Natural killer cell (primary cell): ENCODE data around the gene LRRC32. TPM values are rescaled to one million over a fixed set of nuclear protein-coding genes. Genes with fewer than 3 reads are reported as not detected.
A peak's percentile ranks its signal among the peaks of the same experiment; 100 is the strongest.

ENCODE experiments used
- ATAC-seq, 3 donors: fragments of 150-1000 bp in 2 of 3; fragments of 200-7000 bp in 1 of 3; cut with Tn5 transposase; 1 replicate in 1 of 3; 2 replicates in 2 of 3; pipeline ENCODE4 v1.10.0; 2021; ENCODE audit warnings: mild to moderate bottlenecking in 2 of 3, moderate library complexity in 2 of 3
- DNase-seq, 2 donors: peaks; one replicate each; pipeline versions ENCODE4 v3.0.0 to v3.0.0-alpha.2; 2013 to 2021; ENCODE audit warnings: mixed read lengths in 1 of 2
- H3K27ac ChIP-seq: one replicate; pipeline ENCODE4 v1.5.1; 2013; ENCODE audit warnings: mild to moderate bottlenecking, low read length
- H3K27me3 ChIP-seq: one replicate; pipeline ENCODE4 v1.6.1; 2013; ENCODE audit warnings: low read length; ENCODE audit not compliant: control insufficient read depth, insufficient read depth
- H3K36me3 ChIP-seq: one replicate; pipeline ENCODE4 v1.6.1; 2013; ENCODE audit warnings: low read length; ENCODE audit not compliant: control insufficient read depth, insufficient read depth
- H3K4me1 ChIP-seq: one replicate; pipeline ENCODE4 v1.6.1; 2013; ENCODE audit warnings: low read length; ENCODE audit not compliant: control insufficient read depth, insufficient read depth
- H3K4me3 ChIP-seq: one replicate; pipeline ENCODE4 v1.5.1; 2013; ENCODE audit warnings: low read length
- H3K9me3 ChIP-seq: one replicate; pipeline ENCODE4 v1.6.1; 2013; ENCODE audit warnings: low read length; ENCODE audit not compliant: control insufficient read depth, insufficient read depth
- H3K27ac Mint-ChIP-seq, 2 donors: one replicate each; pipeline ENCODE4 v1.8.0; 2022; ENCODE audit warnings: mild to moderate bottlenecking in 2 of 2, mixed read lengths in 2 of 2, moderate library complexity in 1 of 2
- H3K27me3 Mint-ChIP-seq, 2 donors: one replicate each; pipeline ENCODE4 v1.8.0; 2022; ENCODE audit warnings: low read depth in 2 of 2, mixed read lengths in 2 of 2
- H3K36me3 Mint-ChIP-seq: one replicate; pipeline ENCODE4 v1.8.0; 2022; ENCODE audit warnings: mixed read lengths
- H3K4me1 Mint-ChIP-seq, 2 donors: one replicate each; pipeline ENCODE4 v1.8.0; 2022; ENCODE audit warnings: mixed read lengths in 2 of 2
- H3K4me3 Mint-ChIP-seq: one replicate; pipeline ENCODE4 v1.8.0; 2022; ENCODE audit warnings: mild to moderate bottlenecking, moderate library complexity, mixed read lengths
- H3K9me3 Mint-ChIP-seq, 2 donors: one replicate each; pipeline ENCODE4 v1.8.0; 2022; ENCODE audit warnings: mixed read lengths in 2 of 2
- CTCF ChIP-seq: fragments of 200-600 bp; IDR thresholded peaks from one replicate; pipeline ENCODE4 v1.8.0; 2022; ENCODE audit warnings: antibody characterized with exemption
- WGBS: methylation state at CpG from one replicate; pipeline ENCODE4 v1.1.7; 2013; ENCODE audit warnings: missing lambda C conversion rate; ENCODE audit not compliant: insufficient coverage; 5-methylcytosine and 5-hydroxymethylcytosine counted together
- intact Hi-C: fragments of 100-400 bp; cut with micrococcal nuclease; formaldehyde crosslinking; loops from one replicate; pipeline ENCODE4 v1.14.2; 2022
- total RNA-seq, 4 donors: library from RNA; stranded (reverse); fragments of 120-200 nt in 1 of 4; gene quantifications; one replicate each; pipeline versions ENCODE4 v1.2.3 to v1.2.4, GENCODE V29; 2013 to 2022

The LRRC32 gene
- total RNA-seq, 3 donors from 2014 or later (not counting 1 experiment from before 2014, with no cell fraction given), result 0.14 to 1.4 (median 1.4) TPM

- peaks cover 23 to 41% of the 10 kb centered on the region in 2 donors for H3K4me1 Mint-ChIP-seq
- Histone ChIP-seq H3K36me3 (no peaks in the 10 kb centered on the region), H3K4me3 (no peak overlapping the region), H3K27me3 (peaks cover 7% of the 10 kb centered on the region), H3K27ac (no peak overlapping the region), H3K9me3 (no peaks in the 10 kb centered on the region), H3K4me1 (peaks cover 38% of the 10 kb centered on the region)
- intact Hi-C loops, result no loop called here
- TF ChIP-seq CTCF, result no peak
- ATAC-seq (no peak), DNase-seq (no peak)
- no peaks in the 10 kb centered on the region for H3K36me3 Mint-ChIP-seq
- 88% methylated on average over 5 of the region's 5 CpGs for WGBS
- H3K27me3 Mint-ChIP-seq, result peaks cover 12 to 18% of the 10 kb centered on the region in 2 donors
- H3K9me3 Mint-ChIP-seq, result no peaks in the 10 kb centered on the region
- H3K27ac Mint-ChIP-seq, result peak overlapping the region in 1 of 2 donors; percentile 52
- no peak overlapping the region for H3K4me3 Mint-ChIP-seq
Observed at GRCh38 chr11:76666830-76667229, 3.7 kb downstream of the LRRC32 start.

- H3K9me3 ChIP-seq, result no peaks in the 10 kb centered on the region
- Mint-ChIP-seq H3K27ac (peak overlapping the region in 1 of 2 donors; percentile 52), H3K4me3 (no peak overlapping the region), H3K27me3 (peaks cover 12 to 18% of the 10 kb centered on the region in 2 donors), H3K4me1 (peaks cover 19 to 36% of the 10 kb centered on the region in 2 donors), H3K9me3 (no peaks in the 10 kb centered on the region), H3K36me3 (no peaks in the 10 kb centered on the region)
- intact Hi-C loops, result no loop called here
- DNase-seq (no peak), ATAC-seq (no peak)
- WGBS, result 55% methylated on average over 7 of the region's 7 CpGs
- H3K4me3 ChIP-seq, result no peak overlapping the region
- H3K4me1 ChIP-seq, result peaks cover 34% of the 10 kb centered on the region
- no peak overlapping the region for H3K27ac ChIP-seq
- no peak for TF ChIP-seq CTCF
- H3K36me3 ChIP-seq, result no peaks in the 10 kb centered on the region
- peaks cover 7% of the 10 kb centered on the region for H3K27me3 ChIP-seq
Observed at GRCh38 chr11:76666408-76666807, 4.1 kb downstream of the LRRC32 start.

- H3K27me3 ChIP-seq, result peaks cover 7% of the 10 kb centered on the region
- Mint-ChIP-seq H3K27me3 (peaks cover 12 to 18% of the 10 kb centered on the region in 2 donors), H3K4me1 (peaks cover 16 to 33% of the 10 kb centered on the region in 2 donors), H3K9me3 (no peaks in the 10 kb centered on the region), H3K27ac (peak overlapping the region in 1 of 2 donors; percentile 52), H3K36me3 (no peaks in the 10 kb centered on the region), H3K4me3 (no peak overlapping the region)
- intact Hi-C loops, result no loop called here
- no peak overlapping the region for H3K4me3 ChIP-seq
- TF ChIP-seq CTCF, result no peak
- no peak overlapping the region for H3K27ac ChIP-seq
- peaks cover 29% of the 10 kb centered on the region for H3K4me1 ChIP-seq
- DNase-seq, result no peak
- no peaks in the 10 kb centered on the region for H3K36me3 ChIP-seq
- 96% methylated on average over 6 of the region's 6 CpGs for WGBS
- no peak for ATAC-seq
- no peaks in the 10 kb centered on the region for H3K9me3 ChIP-seq
Observed at GRCh38 chr11:76665921-76666351, 4.6 kb downstream of the LRRC32 start.

- peak in 1 of 2 donors; percentile 20 for DNase-seq
Observed at GRCh38 chr11:76665172-76665571, 5.4 kb downstream of the LRRC32 start.

More at GRCh38 chr11:76665172-76665571, 5.4 kb downstream of the LRRC32 start:
- 24% methylated on average over 2 of the region's 2 CpGs for WGBS
- no peak overlapping the region for H3K4me3 Mint-ChIP-seq
- H3K4me1 Mint-ChIP-seq, result peaks cover 16 to 33% of the 10 kb centered on the region in 2 donors
- no peaks in the 10 kb centered on the region for H3K36me3 Mint-ChIP-seq
- H3K27me3 Mint-ChIP-seq, result peaks cover 12 to 18% of the 10 kb centered on the region in 2 donors
- Histone ChIP-seq H3K9me3 (no peaks in the 10 kb centered on the region), H3K4me1 (peaks cover 26% of the 10 kb centered on the region), H3K36me3 (no peaks in the 10 kb centered on the region), H3K27me3 (peaks cover 7% of the 10 kb centered on the region), H3K27ac (no peak overlapping the region), H3K4me3 (no peak overlapping the region)
- TF ChIP-seq CTCF, result no peak
- ATAC-seq, result peak; percentile 14 to 65 (median 63)
- intact Hi-C loops, result no loop called here
- peak overlapping the region; percentile 74 to 86 for H3K27ac Mint-ChIP-seq
- no peaks in the 10 kb centered on the region for H3K9me3 Mint-ChIP-seq
